Measurements from ENCODE around the gene CYP2C19.

DNA sequence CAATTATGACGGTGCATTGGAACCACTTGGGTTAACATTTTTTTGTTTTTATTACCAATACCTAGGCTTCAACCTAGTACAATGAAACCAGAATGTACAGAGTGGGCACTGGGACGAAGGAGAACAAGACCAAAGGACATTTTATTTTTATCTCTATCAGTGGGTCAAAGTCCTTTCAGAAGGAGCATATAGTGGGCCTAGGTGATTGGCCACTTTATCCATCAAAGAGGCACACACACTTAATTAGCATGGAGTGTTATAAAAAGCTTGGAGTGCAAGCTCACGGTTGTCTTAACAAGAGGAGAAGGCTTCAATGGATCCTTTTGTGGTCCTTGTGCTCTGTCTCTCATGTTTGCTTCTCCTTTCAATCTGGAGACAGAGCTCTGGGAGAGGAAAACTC, at the start of gene CYP2C19:
- TF ChIP-seq POLR2AphosphoS5 (IDR thresholded peaks at IDR 0.05; ENCODE audit: borderline replicate concordance, low read depth, low read length) (no peak), EZH2 (IDR thresholded peaks at IDR 0.05) (no peak), FOXP2 (optimal IDR thresholded peaks at IDR 0.05; ENCODE audit: control extremely low read depth, extremely low read length, insufficient read depth) (no peak)

Measured in SK-N-MC (cell line).